SH-SY5Y (cell line): ENCODE results near the gene SLC25A22.

ENCODE experiments used
- GATA2 ChIP-seq: IDR thresholded peaks from 2 replicates; pipeline ENCODE4 v1.6.1; 2011; ENCODE audit warnings: mild to moderate bottlenecking, low read depth, low read length
- GATA3 ChIP-seq: IDR thresholded peaks from 2 replicates; pipeline ENCODE4 v1.6.1; 2011; ENCODE audit warnings: low read depth, mild to moderate bottlenecking, low read length, moderate library complexity

DNA sequence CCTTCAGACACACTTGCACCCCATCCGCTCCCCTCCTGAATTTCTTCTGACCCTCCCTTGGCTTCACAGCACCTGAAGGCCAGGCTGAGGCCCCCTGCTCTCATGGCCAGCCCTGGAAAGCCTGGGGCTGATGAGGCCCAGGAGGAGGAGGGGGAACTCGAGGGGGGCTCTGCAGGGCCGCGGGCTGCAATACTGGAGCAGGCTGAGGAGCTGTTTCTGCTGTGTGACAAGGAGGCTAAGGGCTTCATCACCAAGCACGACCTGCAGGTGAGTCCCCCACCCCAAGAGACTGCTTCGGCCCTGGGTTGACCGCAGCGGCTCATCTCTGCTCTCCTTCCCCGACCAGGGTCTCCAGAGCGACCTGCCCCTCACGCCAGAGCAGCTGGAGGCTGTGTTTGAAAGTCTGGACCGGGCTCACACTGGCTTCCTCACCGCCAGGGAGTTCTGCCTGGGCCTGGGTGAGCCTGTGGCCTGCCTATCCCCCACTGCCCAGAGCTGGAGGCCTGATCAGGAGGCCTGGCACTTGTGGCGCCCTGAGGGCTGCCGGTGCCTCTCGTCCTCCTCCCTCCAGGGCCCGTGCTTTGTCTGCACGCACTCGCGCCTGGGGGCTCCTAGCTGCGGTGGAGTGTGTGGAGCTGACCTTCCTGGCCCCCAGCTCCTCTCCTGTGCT is 30.6 kb upstream of the SLC25A22 start:
- no peak for TF ChIP-seq GATA2
- no peak for TF ChIP-seq GATA3
